Body of pancreas (tissue), 4 donors: ENCODE results near the gene EZH2. TPM values are rescaled to one million over a fixed set of nuclear protein-coding genes. Genes with fewer than 3 reads are reported as not detected.

Experiments used
- ATAC-seq: fragments of 150-250 bp; one replicate; pipeline ENCODE4 v1.9.1; 2016
- DNase-seq, 4 donors: peaks; one replicate each; pipeline ENCODE4 v3.0.0-alpha.2; 2019
- H3K27ac ChIP-seq, 4 donors: fragments of 200-600 bp; sonication (generic); 1 replicate in 3 of 4; 2 replicates in 1 of 4; pipeline versions ENCODE4 v1.5.1 to v1.6.1; 2016 to 2019; ENCODE audit warnings: mild to moderate bottlenecking in 1 of 4, mixed read lengths in 1 of 4, moderate library complexity in 1 of 4
- H3K27me3 ChIP-seq, 2 donors: fragments of 200-600 bp; sonication (generic); one replicate each; pipeline ENCODE4 v1.6.0; 2016; ENCODE audit warnings: mild to moderate bottlenecking in 1 of 2
- H3K36me3 ChIP-seq, 2 donors: fragments of 200-600 bp; sonication (generic); replicated peaks in 1 of 2; 2 replicates each; pipeline ENCODE4 v1.5.1; 2016; ENCODE audit warnings: low read depth in 2 of 2; ENCODE audit not compliant: insufficient read depth in 1 of 2
- H3K4me1 ChIP-seq: fragments of 200-600 bp; sonication (generic); one replicate; pipeline ENCODE4 v1.6.0; 2016
- H3K4me3 ChIP-seq, 2 donors: fragments of 200-600 bp; sonication (generic); 1 replicate in 1 of 2; 2 replicates in 1 of 2; pipeline ENCODE4 v1.5.1; 2016 to 2019
- H3K9me3 ChIP-seq, 3 donors: fragments of 200-600 bp; sonication (generic); 1 replicate in 2 of 3; 2 replicates in 1 of 3; pipeline ENCODE4 v1.5.1; 2016
- CTCF ChIP-seq, 7 experiments: fragments of 450-650 bp in 4 of 7; fragments of 200-600 bp in 3 of 7; sonication (generic) in 3 of 7; IDR thresholded peaks; one replicate each; pipeline ENCODE4 v1.5.1; 2016 to 2019; ENCODE audit warnings: antibody characterized with exemption in 7 of 7
- POLR2A ChIP-seq, 3 donors: fragments of 450-650 bp; IDR thresholded peaks; one replicate each; pipeline ENCODE4 v1.6.1; 2016; ENCODE audit warnings: antibody characterized with exemption in 3 of 3, mild to moderate bottlenecking in 2 of 3
- WGBS, 2 donors: methylation state at CpG; one replicate each; pipeline ENCODE4 v1.1.5; 2017; 5-methylcytosine and 5-hydroxymethylcytosine counted together
- intact Hi-C: fragments of 100-400 bp; cut with DNase I; formaldehyde crosslinking; loops from one replicate; pipeline ENCODE4 v1.15.1; 2023
- total RNA-seq, 2 donors: library from RNA; depleted of rRNA; stranded (reverse); fragments of >200 nt; gene quantifications; one replicate each; pipeline ENCODE4 v1.1.0, GENCODE V29; 2016

Gene EZH2
- total RNA-seq, 2 donors from 2014 or later, result 3.4 to 4.0 TPM

- H3K27ac ChIP-seq, result no peak overlapping the region
- no peaks in the 10 kb centered on the region for H3K36me3 ChIP-seq
- DNase-seq (no peak), ATAC-seq (no peak)
- WGBS, 2 donors, result 48 to 51% methylated on average over 5 of the region's 5 CpGs
- intact Hi-C loops, result loop anchor here (10.0 kb wide), 1 partner anchor 53 kb away; no protein-coding TSS in a partner anchor
- no peak overlapping the region for H3K4me3 ChIP-seq
- TF ChIP-seq CTCF (IDR thresholded peaks at IDR 0.05) (no peak), POLR2A (IDR thresholded peaks at IDR 0.05) (no peak)
- H3K27me3 ChIP-seq, result no peaks in the 10 kb centered on the region
- no peaks in the 10 kb centered on the region for H3K9me3 ChIP-seq
- H3K4me1 ChIP-seq, result peaks cover 6% of the 10 kb centered on the region
Measured at GRCh38 chr7:148882192-148882591, 1.9 kb downstream of the EZH2 start.

- Histone ChIP-seq H3K27ac (no peak overlapping the region), H3K36me3 (no peaks in the 10 kb centered on the region), H3K4me3 (no peak overlapping the region), H3K4me1 (no peaks in the 10 kb centered on the region), H3K9me3 (no peaks in the 10 kb centered on the region), H3K27me3 (no peaks in the 10 kb centered on the region)
- 88 to 92% methylated on average over 2 of the region's 2 CpGs for WGBS, 2 donors
- no peak for TF ChIP-seq POLR2A (IDR thresholded peaks at IDR 0.05)
- TF ChIP-seq CTCF (IDR thresholded peaks at IDR 0.05), result no peak
- intact Hi-C loops, result no loop called here
- no peak for DNase-seq
- ATAC-seq, result no peak
Measured at GRCh38 chr7:148878317-148878716, 5.8 kb downstream of the EZH2 start.

- ATAC-seq (no peak), DNase-seq (no peak)
- no peaks in the 10 kb centered on the region for H3K9me3 ChIP-seq
- TF ChIP-seq CTCF (IDR thresholded peaks at IDR 0.05) (no peak), POLR2A (IDR thresholded peaks at IDR 0.05) (no peak)
- H3K4me3 ChIP-seq, result no peak overlapping the region
- H3K36me3 ChIP-seq, result no peaks in the 10 kb centered on the region
- WGBS, 2 donors, result 52 to 56% methylated on average over 1 of the region's 1 CpG
- H3K27me3 ChIP-seq, result no peaks in the 10 kb centered on the region
- H3K27ac ChIP-seq, result no peak overlapping the region
- intact Hi-C loops, result no loop called here
- H3K4me1 ChIP-seq, result no peaks in the 10 kb centered on the region
Measured at GRCh38 chr7:148877517-148877916, 6.6 kb downstream of the EZH2 start.

DNA sequence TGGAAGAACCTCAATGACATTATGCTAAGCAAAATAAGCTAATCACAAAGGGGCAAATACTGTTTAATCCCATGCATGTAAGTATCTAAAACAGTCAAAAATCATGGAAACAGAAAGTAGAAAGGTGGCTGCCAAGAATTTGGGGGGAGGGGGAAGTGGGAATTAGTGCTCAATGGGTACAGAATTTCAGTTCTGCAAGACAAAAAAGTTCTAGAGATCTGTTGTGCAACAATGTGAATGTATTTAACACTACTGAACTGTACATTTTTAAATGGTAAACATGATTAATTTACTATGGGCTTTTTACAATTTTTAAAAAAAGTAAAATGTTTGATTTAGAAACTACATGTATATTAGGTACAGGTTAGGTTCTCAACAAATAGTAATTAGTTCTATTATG is 11.9 kb downstream of the EZH2 start:
- no peaks in the 10 kb centered on the region for H3K9me3 ChIP-seq
- H3K36me3 ChIP-seq, result no peaks in the 10 kb centered on the region
- DNase-seq, result no peak
- no peak for ATAC-seq
- no peaks in the 10 kb centered on the region for H3K4me1 ChIP-seq
- TF ChIP-seq CTCF (IDR thresholded peaks at IDR 0.05), result no peak
- no peak for TF ChIP-seq POLR2A (IDR thresholded peaks at IDR 0.05)
- intact Hi-C loops, result no loop called here
- H3K4me3 ChIP-seq, result no peak overlapping the region
- H3K27ac ChIP-seq, result no peak overlapping the region
- H3K27me3 ChIP-seq, result no peaks in the 10 kb centered on the region

DNA sequence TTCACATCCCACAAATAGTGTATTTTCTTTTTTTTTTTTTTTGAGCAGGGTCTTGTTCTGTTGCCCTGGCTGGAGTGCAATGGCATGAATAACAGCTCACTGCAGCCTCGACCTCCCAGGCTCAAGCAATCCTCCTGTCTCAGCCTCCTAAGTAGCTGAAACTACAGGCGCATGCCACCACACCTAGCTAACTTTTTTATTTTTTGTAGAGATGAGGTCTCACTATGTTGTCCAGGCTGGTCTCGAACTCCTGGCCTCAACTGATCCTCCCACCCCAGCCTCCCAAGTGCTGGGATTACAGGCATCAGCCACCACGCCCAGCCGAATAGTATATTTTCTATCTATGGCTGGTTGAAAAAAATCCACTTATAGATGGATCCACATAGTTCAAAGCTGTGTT is 12.5 kb downstream of the EZH2 start:
- Histone ChIP-seq H3K36me3 (no peaks in the 10 kb centered on the region), H3K4me3 (no peak overlapping the region), H3K9me3 (no peaks in the 10 kb centered on the region), H3K27ac (no peak overlapping the region), H3K27me3 (no peaks in the 10 kb centered on the region), H3K4me1 (no peaks in the 10 kb centered on the region)
- TF ChIP-seq CTCF (IDR thresholded peaks at IDR 0.05), result no peak
- no peak for TF ChIP-seq POLR2A (IDR thresholded peaks at IDR 0.05)
- intact Hi-C loops, result no loop called here
- WGBS, 2 donors, result 85 to 99% methylated on average over 5 of the region's 5 CpGs
- DNase-seq (no peak), ATAC-seq (no peak)
